Measurements from ENCODE around the gene MX1. TPM values are rescaled to one million over a fixed set of nuclear protein-coding genes. Genes with fewer than 3 reads are reported as not detected.

Gene MX1
- total RNA-seq, 1 experiment from 2014 or later = 1.8 TPM

- no peak overlapping the region for H3K4me3 Mint-ChIP-seq (ENCODE audit: unreplicated experiment)
- no peaks in the 10 kb centered on the region for H3K9me3 Mint-ChIP-seq (ENCODE audit: unreplicated experiment)
- no peak overlapping the region for H3K27ac Mint-ChIP-seq (ENCODE audit: low read depth, unreplicated experiment)
- peaks cover 19% of the 10 kb centered on the region for H3K4me1 Mint-ChIP-seq (ENCODE audit: insufficient read depth, unreplicated experiment)
- H3K27me3 Mint-ChIP-seq (ENCODE audit: insufficient read depth, unreplicated experiment) = peaks cover 14% of the 10 kb centered on the region
- CTCF ChIA-PET = interaction anchor here (0.7 to 0.8 kb wide), 2 partner anchors 23 to 27 kb away, joined by 4 read pairs; partner anchors contain the start of gene TMPRSS2
- peaks cover 6% of the 10 kb centered on the region for H3K36me3 Mint-ChIP-seq (ENCODE audit: insufficient read depth, unreplicated experiment)
- TF ChIP-seq CTCF (IDR thresholded peaks at IDR 0.05; ENCODE audit: unreplicated experiment) = no peak
- POLR2A ChIA-PET = no interaction called here
- DNase-seq (ENCODE audit: unreplicated experiment) = no peak
- intact Hi-C loops (cut with micrococcal nuclease) = no loop called here
- BruUV-seq (replicated peaks) = no TSS peak
These were observed 55.2 kb downstream of the MX1 start for GRCh38 chr21:41481191-41481590.

- Mint-ChIP-seq H3K27me3 (ENCODE audit: insufficient read depth, unreplicated experiment) (peaks cover 12% of the 10 kb centered on the region), H3K27ac (ENCODE audit: low read depth, unreplicated experiment) (no peak overlapping the region), H3K4me3 (ENCODE audit: unreplicated experiment) (no peak overlapping the region), H3K9me3 (ENCODE audit: unreplicated experiment) (no peaks in the 10 kb centered on the region), H3K4me1 (ENCODE audit: insufficient read depth, unreplicated experiment) (peaks cover 17% of the 10 kb centered on the region), H3K36me3 (ENCODE audit: insufficient read depth, unreplicated experiment) (peaks cover 3% of the 10 kb centered on the region)
- intact Hi-C loops (cut with micrococcal nuclease) = no loop called here
- CTCF ChIA-PET = interaction anchor here (0.8 kb wide), 1 partner anchor 26 kb away, joined by 4 read pairs; the partner anchor contains the start of gene TMPRSS2
- DNase-seq (ENCODE audit: unreplicated experiment) = no peak
- BruUV-seq (replicated peaks) = no TSS peak
- no peak for TF ChIP-seq CTCF (IDR thresholded peaks at IDR 0.05; ENCODE audit: unreplicated experiment)
- POLR2A ChIA-PET = no interaction called here
These were observed 56.3 kb downstream of the MX1 start for GRCh38 chr21:41482301-41482700.

GRCh38 chr21:41482980-41483379 is 56.9 kb downstream of the MX1 start:
- no peaks in the 10 kb centered on the region for H3K36me3 Mint-ChIP-seq (ENCODE audit: insufficient read depth, unreplicated experiment)
- intact Hi-C loops (cut with micrococcal nuclease) = no loop called here
- POLR2A ChIA-PET = no interaction called here
- DNase-seq (ENCODE audit: unreplicated experiment) = no peak
- TF ChIP-seq CTCF (IDR thresholded peaks at IDR 0.05; ENCODE audit: unreplicated experiment) = no peak
- no peak overlapping the region for H3K27ac Mint-ChIP-seq (ENCODE audit: low read depth, unreplicated experiment)
- peaks cover 11% of the 10 kb centered on the region for H3K4me1 Mint-ChIP-seq (ENCODE audit: insufficient read depth, unreplicated experiment)
- peaks cover 5% of the 10 kb centered on the region for H3K27me3 Mint-ChIP-seq (ENCODE audit: insufficient read depth, unreplicated experiment)
- no TSS peak for BruUV-seq (replicated peaks)
- no peak overlapping the region for H3K4me3 Mint-ChIP-seq (ENCODE audit: unreplicated experiment)
- CTCF ChIA-PET = interaction anchor here (0.5 kb wide), 1 partner anchor 604 kb away, joined by 3 read pairs; no protein-coding TSS in a partner anchor
- H3K9me3 Mint-ChIP-seq (ENCODE audit: unreplicated experiment) = no peaks in the 10 kb centered on the region

- H3K9me3 Mint-ChIP-seq (ENCODE audit: unreplicated experiment) = no peaks in the 10 kb centered on the region
- intact Hi-C loops (cut with micrococcal nuclease) = no loop called here
- no peak overlapping the region for H3K4me3 Mint-ChIP-seq (ENCODE audit: unreplicated experiment)
- H3K36me3 Mint-ChIP-seq (ENCODE audit: insufficient read depth, unreplicated experiment) = no peaks in the 10 kb centered on the region
- H3K27me3 Mint-ChIP-seq (ENCODE audit: insufficient read depth, unreplicated experiment) = peaks cover under 1% of the 10 kb centered on the region
- CTCF ChIA-PET = interaction anchor here (0.7 kb wide), 1 partner anchor 10 kb away, joined by 3 read pairs; no protein-coding TSS in a partner anchor
- POLR2A ChIA-PET = no interaction called here
- peaks cover 6% of the 10 kb centered on the region for H3K4me1 Mint-ChIP-seq (ENCODE audit: insufficient read depth, unreplicated experiment)
- no peak overlapping the region for H3K27ac Mint-ChIP-seq (ENCODE audit: low read depth, unreplicated experiment)
- no TSS peak for BruUV-seq (replicated peaks)
- TF ChIP-seq CTCF (IDR thresholded peaks at IDR 0.05; ENCODE audit: unreplicated experiment) = no peak
- no peak for DNase-seq (ENCODE audit: unreplicated experiment)
These were observed 57.4 kb downstream of the MX1 start for GRCh38 chr21:41483415-41483814.

Data from MCF 10A (cell line).